Umbilical cord (tissue), 2 donors: ENCODE results near the gene BOLA3. TPM values are rescaled to one million over a fixed set of nuclear protein-coding genes. Genes with fewer than 3 reads are reported as not detected.
"Not testable (repeated sequence)": the region's sequence is repeated elsewhere in the genome, so short reads cannot be mapped to it uniquely, and the experiment has no call there.

Source experiments
- DNase-seq: peaks from one replicate; pipeline ENCODE4 v3.0.0-alpha.2; 2015; ENCODE audit warnings: low spot score
- total RNA-seq: library from RNA; depleted of rRNA; stranded (reverse); fragments of >200 nt; gene quantifications from one replicate; pipeline ENCODE4 v1.2.3, GENCODE V29; 2014; ENCODE audit warnings: low replicate concordance; ENCODE audit not compliant: insufficient read depth

The BOLA3 gene
- total RNA-seq, 1 donor from 2014 or later: 17.6 TPM

GRCh38 chr2:74149247-74149525 lies 1.5 kb upstream of the BOLA3 start:
- DNase-seq: no peak

- no peak for DNase-seq
Observed at GRCh38 chr2:74148457-74149246, 940 bp upstream of the BOLA3 start.

GRCh38 chr2:74146929-74147726 lies 584 bp downstream of the BOLA3 start:
- DNase-seq: no peak

DNA sequence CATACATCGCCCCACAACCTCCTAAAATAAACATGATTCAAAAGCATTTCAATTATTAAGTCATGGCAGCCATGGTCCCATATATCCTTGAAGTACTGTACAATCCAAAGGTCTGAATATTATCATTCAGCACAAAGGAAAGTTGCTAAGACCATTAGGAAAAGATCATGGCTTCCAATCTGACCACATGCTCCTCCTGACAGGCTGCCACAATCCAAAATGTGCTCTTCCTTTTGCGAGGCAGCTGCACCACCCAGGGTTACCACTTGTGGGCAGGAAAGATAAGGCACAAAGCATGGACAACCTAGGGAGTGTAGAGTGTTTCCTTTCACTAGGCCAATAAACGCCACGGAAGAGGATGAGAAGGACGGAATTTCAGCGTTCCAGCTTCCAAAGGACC lies 5.4 kb downstream of the BOLA3 start:
- DNase-seq: no peak

DNA sequence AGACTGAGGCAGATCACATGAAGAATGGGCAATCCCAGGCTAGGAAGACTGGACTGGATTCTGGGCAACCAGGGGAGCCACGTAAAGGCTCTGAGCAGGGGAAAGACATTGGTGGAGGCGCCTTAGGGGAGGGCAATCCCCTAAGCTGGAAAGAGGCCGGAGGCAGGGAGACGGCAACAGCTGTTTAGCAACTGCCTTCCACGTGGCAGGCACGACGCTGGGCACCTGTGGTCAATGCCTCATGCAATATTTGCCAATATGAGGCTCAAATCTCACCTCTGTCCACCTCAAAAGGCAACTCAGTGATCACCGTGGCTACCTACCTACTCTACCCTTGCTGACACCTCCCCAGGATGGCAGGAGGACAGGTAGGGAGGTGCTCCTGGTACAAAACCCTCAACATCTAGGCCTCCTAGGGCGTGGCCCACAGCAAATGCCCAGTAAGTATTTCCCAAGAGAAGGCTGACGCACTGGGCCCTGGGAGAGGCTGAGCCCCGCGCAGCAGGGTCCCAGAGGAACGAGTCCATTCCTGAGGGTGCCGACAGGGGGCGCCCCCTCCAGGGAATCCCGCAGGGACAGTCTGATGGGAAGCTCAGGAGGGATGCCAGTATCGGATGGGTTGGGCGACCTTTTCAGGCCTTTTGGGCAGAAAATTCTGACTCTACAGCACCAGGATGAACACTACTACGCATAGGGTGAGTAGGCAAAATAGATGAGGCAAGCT lies 8.9 kb downstream of the BOLA3 start:
- no peak for DNase-seq

DNA sequence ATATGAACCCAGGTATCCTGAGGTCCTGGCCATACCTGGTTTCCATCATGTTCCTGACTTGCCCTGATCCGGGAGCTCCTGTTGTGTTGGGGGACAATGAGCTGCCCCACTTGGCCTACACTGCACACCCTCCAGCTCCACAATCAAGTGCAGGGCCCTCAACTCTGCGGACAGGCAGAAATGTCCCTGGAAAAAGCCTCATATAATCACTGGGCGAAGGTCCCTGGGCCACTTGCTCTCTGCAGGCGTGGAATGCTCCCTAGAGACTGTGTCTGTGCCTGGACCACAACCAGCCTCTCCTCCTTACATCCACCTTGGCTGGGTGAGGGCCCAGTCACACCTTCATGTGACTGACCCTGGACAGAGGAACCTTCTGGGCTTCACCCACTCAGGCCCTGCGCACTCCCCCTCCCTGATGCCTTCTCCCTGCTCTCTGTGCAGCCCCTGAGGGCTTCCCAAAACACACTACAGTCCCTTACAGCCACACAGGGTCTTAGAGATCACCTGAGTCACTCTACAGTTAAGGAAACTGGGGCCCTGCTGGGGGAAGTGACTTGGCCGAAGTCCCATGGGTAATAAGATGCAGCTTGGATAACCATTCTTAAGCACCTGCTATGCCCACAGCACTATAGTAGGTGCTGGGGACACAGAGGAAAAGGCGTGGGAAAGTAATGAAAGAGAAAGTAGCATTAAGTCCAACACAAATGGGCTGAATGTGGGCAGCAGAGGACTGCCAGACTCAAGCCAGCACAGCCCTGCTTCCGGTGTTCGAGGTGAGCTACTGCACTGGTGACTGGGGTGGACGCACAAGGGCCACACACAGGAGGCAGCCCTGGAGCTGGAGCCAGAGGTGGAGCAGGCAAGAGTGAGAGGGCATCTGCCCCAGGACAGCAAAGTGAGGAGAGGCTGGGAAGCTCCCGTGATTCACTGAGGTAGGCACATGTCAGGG lies 9.8 kb downstream of the BOLA3 start:
- no peak for DNase-seq

DNA sequence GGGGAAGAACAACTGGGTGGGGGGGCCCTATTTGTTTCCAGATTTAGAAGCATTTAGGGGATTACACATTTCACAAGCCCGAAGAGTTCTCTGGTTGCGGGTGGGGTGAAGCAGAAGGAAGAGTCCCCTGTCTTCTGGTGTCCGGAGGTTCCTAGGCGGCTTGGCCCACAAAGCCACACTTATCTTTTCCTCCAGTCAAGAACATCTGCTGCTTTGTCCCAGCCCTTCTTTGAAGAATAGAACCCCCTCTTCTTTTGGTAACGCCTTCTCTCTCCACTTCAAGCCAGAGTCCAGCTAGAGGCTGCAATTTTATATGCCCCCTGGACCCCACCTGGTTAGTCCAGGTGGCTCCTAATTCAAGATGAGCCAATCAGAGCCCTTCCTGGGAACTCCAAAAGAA lies 15.8 kb downstream of the BOLA3 start:
- no peak for DNase-seq

DNA sequence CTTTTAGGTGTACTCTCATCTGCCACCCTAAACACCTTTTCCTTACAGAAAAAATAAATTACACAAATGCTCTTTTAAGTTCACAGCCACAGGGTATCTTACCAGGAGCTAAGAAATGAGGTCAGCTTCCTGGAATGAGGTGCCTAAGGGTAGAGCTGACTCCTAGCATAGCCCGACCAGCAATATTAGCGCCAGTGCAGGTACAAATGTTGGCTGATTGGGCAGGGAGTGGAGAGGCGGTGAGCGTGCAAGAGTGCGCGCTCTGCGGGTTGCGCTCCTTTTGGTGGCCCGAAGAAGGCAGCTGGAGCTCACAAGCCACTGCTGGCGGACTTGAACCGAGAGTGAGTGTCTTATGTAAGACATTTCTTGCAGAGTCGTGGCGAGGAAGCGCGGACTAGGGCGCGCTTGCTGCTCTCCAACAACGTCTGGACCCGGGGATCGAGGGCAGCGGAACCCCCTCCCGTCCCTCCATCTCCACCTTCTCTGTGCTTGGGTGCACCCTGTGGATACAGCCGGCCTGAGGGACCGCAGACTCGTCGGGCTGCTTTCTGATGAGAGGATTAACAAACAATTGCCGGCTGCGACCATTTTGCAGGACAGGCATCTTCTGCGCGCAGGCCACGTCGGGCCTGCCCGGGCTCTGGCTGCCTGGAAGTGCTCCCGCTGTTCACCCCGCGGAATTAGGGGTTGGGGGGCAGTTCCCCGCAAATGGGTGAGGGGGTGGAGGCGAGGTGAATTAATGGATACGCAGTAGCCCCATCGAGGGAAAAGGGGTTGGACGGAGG lies 17.3 kb downstream of the BOLA3 start:
- DNase-seq: no peak

DNA sequence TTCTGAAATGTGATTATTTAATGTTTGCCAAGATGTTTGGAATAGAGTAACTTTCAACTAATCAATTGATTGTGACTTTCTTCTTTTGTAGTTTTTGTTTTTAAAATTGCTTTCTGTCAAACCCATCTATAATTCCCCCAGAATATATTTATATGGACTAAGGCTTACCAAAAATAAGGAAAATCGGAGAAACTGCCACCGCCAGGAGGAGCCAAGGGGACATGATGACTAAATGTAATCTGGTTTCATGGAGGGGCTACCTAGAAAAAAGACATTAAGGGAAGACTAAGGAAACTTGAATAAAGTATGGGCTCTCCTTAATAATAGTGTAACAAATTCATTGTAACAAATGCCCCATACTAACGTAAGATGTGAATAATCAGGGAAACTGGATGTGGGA lies 19.5 kb downstream of the BOLA3 start:
- no peak for DNase-seq

DNA sequence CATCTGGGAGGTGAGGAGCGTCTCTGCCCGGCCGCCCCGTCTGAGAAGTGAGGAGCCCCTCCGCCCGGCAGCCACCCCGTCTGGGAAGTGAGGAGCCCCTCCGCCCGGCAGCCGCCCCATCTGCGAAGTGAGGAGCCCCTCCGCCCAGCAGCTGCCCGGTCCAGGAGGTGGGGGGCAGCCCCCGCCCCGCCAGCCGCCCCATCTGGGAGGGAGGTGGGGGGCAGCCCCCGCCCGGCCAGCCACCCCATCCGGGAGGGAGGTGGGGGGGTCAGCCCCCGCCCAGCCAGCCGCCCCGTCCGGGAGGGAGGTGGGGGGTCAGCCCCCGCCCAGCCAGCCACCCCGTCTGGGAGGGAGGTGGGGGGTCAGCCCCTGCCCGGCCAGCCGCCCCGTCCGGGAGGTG lies 23.8 kb downstream of the BOLA3 start:
- not testable (repeated sequence) for DNase-seq

DNA sequence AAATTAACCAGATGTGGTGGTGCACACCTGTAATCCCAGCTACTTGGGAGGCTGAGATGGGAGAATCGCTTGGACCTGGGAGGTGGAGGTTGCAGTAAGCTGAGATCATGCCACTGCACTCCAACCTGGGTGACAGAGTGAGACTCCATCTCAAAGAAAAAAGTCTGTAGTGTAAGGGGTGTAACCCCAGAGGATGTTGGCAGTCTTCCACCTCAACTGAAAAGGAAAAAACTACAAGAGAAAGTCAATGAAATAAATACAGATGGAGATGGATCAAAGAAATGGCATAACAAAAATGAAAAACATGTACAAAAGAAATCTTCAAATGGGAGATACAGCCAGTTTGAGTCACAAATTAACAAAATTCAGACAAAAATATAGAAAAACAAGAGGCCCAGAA lies 25.9 kb downstream of the BOLA3 start:
- not testable (repeated sequence) for DNase-seq

DNA sequence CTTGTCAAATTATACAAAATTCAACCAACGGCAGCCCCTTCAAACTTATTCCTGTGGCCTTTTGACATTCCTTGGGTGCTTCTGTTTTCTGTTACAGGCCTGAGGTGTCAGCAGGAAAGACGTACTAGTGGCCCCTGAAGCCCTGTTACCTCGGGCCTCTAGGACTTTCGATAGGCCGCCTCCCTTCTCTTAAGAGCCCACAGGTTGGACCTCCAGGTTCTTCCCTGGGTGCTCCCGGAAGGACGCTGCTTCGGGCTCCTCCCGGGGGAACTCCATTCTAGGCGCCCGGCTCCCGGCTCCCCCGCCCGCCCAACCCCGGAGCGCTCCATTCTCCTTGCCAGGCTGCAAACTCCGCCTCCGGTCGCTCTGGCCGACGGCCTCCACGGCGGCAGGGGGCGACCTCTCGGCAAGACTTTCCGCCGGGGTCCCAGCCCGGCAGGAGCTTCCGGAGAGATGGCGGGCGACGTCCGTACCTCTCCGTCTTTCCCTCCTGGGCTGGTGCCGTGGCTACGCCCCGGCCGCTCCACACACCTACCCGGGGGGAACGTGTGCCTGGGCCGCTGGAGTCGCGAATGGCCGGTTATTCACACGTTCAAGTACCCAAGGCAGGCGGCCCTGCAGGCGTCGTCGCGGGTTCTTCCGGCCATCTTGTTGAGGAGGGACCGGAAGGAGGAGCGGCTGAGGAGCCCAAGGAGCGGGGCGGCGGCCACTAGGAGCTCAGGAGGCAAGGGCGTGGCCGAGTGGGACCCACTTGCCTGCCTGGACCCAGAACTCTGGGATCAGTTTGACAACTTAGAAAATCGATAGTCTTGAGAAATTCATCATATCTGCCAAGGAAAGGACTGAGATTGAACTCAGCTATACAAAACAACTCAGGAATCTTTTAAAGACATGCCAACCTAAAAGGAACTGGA lies 27.5 kb downstream of the BOLA3 start:
- peak; percentile 83 for DNase-seq

- no peak for DNase-seq
Observed at GRCh38 chr2:74119339-74119738, 28.4 kb downstream of the BOLA3 start.

- DNase-seq: no peak
Observed at GRCh38 chr2:74111380-74111779, 36.3 kb downstream of the BOLA3 start.

DNA sequence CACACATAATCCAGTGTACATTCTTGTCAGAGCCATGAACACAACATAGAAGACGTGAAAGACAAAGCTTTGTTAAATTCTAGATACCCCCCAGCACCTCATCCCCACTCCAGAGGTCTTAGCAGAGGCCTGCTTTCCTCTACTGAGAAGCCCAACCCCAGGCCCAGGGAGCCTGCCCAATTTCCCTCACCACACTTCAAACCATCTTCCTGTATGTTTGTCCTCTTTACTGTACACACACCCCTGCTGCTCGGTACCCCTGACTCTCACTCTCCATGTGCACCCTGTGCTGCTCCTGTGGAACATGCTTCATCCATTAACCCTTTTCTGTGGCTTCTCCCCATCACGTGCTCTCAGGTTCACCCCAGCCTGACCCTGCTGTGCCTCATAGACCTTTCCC lies 37.2 kb downstream of the BOLA3 start:
- no peak for DNase-seq

DNA sequence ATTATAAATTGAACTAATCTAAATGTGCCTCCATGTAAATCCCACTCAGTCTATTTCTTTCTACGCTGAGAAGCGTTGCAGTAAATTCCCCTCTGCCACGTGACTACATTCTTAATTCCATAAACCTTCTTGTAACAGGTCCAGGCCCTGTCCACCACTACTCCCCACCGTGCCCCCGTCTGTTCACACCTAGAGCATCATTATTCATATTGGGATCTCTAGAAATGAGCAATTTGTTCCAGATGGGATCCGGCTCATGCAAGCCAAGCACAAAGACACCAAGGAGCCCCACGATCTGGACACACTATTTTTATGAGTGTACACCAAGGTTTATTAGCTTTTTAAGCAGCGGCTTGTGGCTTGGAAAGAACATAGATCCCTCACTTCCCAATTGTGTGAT lies 38.2 kb downstream of the BOLA3 start:
- DNase-seq: no peak

GRCh38 chr2:74107071-74107470 lies 40.6 kb downstream of the BOLA3 start:
- no peak for DNase-seq

- no peak for DNase-seq
Observed at GRCh38 chr2:74105413-74105812, 42.3 kb downstream of the BOLA3 start.

DNA sequence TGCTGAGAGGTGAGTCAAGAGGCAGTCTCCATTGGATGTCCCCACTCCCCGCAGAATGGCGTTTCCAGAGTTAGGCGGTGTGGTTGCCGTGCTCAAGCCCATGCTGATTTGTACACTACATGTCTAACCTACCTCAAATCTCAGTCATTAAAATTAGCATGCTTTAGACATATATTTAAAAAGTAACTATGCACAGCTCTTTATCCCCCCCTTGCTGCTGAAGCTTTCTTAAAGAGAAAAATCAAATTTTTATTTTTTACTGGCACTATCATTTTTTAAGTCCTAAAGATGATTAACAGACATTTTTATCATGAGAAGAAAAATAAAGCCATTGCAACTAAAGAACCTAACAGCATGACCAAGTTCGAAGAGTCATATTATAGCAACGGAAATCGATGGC lies 42.9 kb downstream of the BOLA3 start:
- DNase-seq: no peak

DNA sequence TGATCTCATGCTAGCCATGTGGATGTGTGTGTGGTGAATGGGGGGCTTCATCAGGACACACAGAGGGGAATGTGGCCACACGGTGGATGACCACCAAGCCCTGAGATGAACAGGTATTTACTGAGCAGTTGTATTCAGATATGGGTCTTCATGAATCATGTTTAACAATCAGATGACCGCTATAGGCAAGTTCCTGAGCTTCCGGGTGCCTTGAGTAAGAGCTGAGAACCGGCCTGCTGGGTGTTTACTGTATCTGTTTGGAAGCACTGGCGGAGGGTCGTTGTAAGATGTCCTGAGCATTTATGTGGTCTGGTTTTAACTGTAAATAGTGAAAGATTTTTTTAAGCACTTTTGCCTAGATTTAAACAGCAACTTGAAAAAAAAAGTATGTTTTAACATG lies 43.9 kb downstream of the BOLA3 start:
- no peak for DNase-seq
